Muscle layer of colon (tissue), 2 donors: ENCODE results near the gene HPS6.
"Not testable (repeated sequence)": the region's sequence is repeated elsewhere in the genome, so short reads cannot be mapped to it uniquely, and the experiment has no call there.

ENCODE experiments used
- H3K27ac ChIP-seq: one replicate; pipeline ENCODE4 v1.7.0; 2013; ENCODE audit warnings: low read depth, mild to moderate bottlenecking, low read length, moderate library complexity
- H3K27me3 ChIP-seq, 2 donors: one replicate each; pipeline ENCODE4 v1.7.0; 2013; ENCODE audit warnings: low read length in 2 of 2, mild to moderate bottlenecking in 2 of 2; ENCODE audit not compliant: insufficient read depth in 2 of 2, control insufficient read depth in 1 of 2
- H3K36me3 ChIP-seq: one replicate; pipeline ENCODE4 v1.7.0; 2013; ENCODE audit warnings: mild to moderate bottlenecking, low read length; ENCODE audit not compliant: insufficient read depth
- H3K4me1 ChIP-seq: one replicate; pipeline ENCODE4 v1.7.0; 2013; ENCODE audit warnings: mild to moderate bottlenecking, low read length; ENCODE audit not compliant: insufficient read depth
- H3K4me3 ChIP-seq, 2 donors: one replicate each; pipeline ENCODE4 v1.7.0; 2013; ENCODE audit warnings: low read length in 2 of 2, low read depth in 1 of 2, mild to moderate bottlenecking in 1 of 2, moderate library complexity in 1 of 2
- H3K9ac ChIP-seq: one replicate; pipeline ENCODE4 v1.7.0; 2013; ENCODE audit warnings: low read length
- H3K9me3 ChIP-seq: one replicate; pipeline ENCODE4 v1.7.0; 2013; ENCODE audit warnings: mild to moderate bottlenecking, low read length
- donor health status: abdominal sarcoma.
- donor health status: Adenocarcinoma of cecum.

HPS6 gene

DNA sequence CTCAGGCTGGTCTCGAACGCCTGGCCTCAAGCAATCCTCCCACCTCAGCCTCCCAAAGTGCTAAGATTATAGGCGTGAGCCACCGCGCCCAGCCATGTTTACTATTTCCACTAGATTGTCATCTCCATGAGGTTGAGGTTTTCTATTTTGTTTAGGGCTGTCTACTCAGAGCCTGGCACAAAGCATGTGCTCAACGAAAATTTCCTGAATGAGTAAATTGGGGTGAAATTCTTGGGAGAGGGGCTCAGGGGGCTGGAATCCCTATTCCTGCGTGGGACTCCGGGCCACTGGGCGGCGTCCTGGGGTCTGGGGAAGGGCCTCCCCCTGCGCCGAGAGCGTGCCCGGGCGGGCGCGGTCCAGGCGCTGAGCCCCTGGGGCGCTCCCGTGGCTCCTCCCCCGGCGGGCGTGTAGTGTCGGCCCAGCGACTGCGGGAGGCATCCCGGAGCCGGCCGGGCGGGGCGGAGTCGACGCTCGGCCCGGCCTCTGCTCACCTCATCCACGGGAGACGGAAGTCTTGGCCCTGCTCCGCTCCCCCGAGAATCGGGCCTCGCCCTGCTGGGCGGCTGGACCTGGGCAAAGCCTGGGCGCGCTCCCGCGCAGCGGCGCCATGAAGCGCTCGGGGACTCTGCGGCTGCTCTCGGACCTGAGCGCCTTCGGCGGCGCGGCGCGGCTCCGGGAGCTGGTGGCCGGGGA lies at the start of gene HPS6:
Gene HPS6, plus strand, starts transcription at position 482 of the 693 bp plus-strand sequence. Its CDS starts 126 bp downstream, at position 608.
- H3K9ac ChIP-seq: peak within 1 kb of the TSS; percentile 65
- peak within 1 kb of the TSS; percentile 75 to 86 for H3K4me3 ChIP-seq
- H3K9me3 ChIP-seq: no peaks in the 10 kb centered on the region
- H3K27ac ChIP-seq: peak within 1 kb of the TSS; percentile 97
- peaks cover 36% of the 10 kb centered on the region for H3K4me1 ChIP-seq
- H3K27me3 ChIP-seq: no peaks in the 10 kb centered on the region
- peaks cover 23% of the 10 kb centered on the region for H3K36me3 ChIP-seq

DNA sequence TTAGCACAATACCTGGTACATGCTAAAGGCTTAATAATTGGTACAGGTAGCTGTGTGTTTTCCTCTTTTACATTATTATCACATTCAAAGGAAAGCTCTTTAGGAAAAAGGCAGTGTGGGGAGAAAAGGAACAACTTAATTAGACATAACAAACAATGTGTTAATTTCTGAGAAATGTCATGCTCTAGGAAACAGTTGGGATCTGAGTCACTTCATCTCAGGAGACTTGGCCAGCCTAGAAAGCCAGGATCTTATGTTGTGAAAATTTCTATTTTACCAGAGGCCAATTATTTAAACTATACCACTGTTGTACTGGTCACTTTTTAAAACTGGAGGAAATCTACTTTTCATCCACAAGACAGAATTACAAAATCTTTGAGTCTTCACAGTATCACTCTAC lies 48.7 kb upstream of the HPS6 start:
- H3K27me3 ChIP-seq: no peaks in the 10 kb centered on the region

GRCh38 chr10:102017295-102017694 lies 47.9 kb upstream of the HPS6 start:
- no peaks in the 10 kb centered on the region for H3K27me3 ChIP-seq
- H3K27ac ChIP-seq: no peak overlapping the region
- no peaks in the 10 kb centered on the region for H3K4me1 ChIP-seq
- H3K9me3 ChIP-seq: no peaks in the 10 kb centered on the region
- peaks cover 38% of the 10 kb centered on the region for H3K36me3 ChIP-seq
- no peak overlapping the region for H3K4me3 ChIP-seq
- no peak overlapping the region for H3K9ac ChIP-seq

More for the DNA sequence above, 48.7 kb upstream of the HPS6 start:
- peaks cover 38% of the 10 kb centered on the region for H3K36me3 ChIP-seq
- no peak overlapping the region for H3K27ac ChIP-seq
- H3K9me3 ChIP-seq: no peaks in the 10 kb centered on the region
- H3K4me3 ChIP-seq: no peak overlapping the region
- no peaks in the 10 kb centered on the region for H3K4me1 ChIP-seq
- H3K9ac ChIP-seq: no peak overlapping the region

GRCh38 chr10:102020938-102021337 lies 44.2 kb upstream of the HPS6 start:
- H3K9ac ChIP-seq: no peak overlapping the region
- H3K9me3 ChIP-seq: no peaks in the 10 kb centered on the region
- H3K27me3 ChIP-seq: no peaks in the 10 kb centered on the region
- no peak overlapping the region for H3K4me3 ChIP-seq
- H3K27ac ChIP-seq: no peak overlapping the region
- H3K36me3 ChIP-seq: peaks cover 34% of the 10 kb centered on the region
- H3K4me1 ChIP-seq: no peaks in the 10 kb centered on the region

DNA sequence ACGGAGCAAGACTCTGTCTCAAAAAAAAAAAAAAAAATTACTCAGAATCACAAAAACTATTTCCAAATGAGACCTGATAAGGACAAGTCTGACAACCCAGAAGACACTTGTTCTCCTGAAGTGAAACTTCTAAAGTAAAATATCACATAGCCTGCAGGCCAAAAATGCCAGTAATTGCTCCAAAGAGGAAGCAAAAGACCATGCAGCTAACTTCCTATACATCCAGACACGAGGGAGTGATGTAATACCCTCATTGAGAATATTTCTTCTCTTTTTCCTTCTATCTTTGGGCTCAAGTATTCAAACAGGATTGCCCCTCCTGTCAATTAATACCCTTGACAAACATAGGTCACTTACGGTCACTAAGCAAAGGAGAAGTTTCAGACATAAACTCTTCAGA lies 40.4 kb upstream of the HPS6 start:
- Histone ChIP-seq H3K27me3 (no peaks in the 10 kb centered on the region), H3K4me1 (no peaks in the 10 kb centered on the region), H3K9me3 (no peaks in the 10 kb centered on the region), H3K4me3 (no peak overlapping the region), H3K27ac (no peak overlapping the region), H3K36me3 (peaks cover 35% of the 10 kb centered on the region), H3K9ac (no peak overlapping the region)

DNA sequence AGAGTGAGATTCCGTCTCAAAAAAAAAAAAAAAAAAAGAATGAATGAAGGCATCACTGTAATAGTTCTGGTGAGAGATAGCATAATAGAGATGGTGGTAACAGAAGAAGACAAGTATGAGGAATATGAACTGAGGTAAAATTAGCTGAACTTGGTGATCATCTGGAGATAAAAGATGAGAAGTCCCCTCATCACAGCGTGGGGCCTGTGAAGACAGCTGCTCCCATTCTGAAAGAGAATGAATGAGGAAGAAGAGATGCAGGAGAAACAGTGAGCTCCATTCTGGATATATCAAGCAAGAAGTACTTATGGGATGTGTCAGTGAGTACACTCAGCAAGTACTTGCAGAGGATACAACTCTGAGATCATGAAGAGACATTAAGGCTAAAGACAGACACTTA lies 37.9 kb upstream of the HPS6 start:
- Histone ChIP-seq H3K27ac (no peak overlapping the region), H3K27me3 (no peaks in the 10 kb centered on the region), H3K4me3 (no peak overlapping the region), H3K9ac (no peak overlapping the region), H3K4me1 (no peaks in the 10 kb centered on the region), H3K36me3 (peaks cover 41% of the 10 kb centered on the region), H3K9me3 (no peaks in the 10 kb centered on the region)

DNA sequence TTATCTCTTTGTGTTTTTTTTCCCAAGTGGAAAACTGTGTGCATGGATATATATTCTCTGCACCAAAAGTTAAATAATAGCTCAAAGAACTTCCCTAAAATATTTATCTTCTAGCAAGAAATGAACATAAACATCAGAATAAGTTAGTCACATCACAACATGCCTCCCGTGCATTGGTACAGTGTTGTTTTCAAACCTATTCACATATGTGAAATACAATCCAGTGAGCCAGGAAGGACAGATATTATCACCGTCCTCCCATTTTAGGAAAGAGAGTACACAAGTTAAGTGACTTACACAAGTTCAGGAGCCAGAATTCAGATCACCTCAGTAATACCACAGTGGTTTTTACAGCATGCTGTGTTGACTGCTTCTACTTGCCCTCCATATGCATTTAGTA lies 31.4 kb upstream of the HPS6 start:
- Histone ChIP-seq H3K9ac (no peak overlapping the region), H3K4me1 (no peaks in the 10 kb centered on the region), H3K4me3 (no peak overlapping the region), H3K27me3 (no peaks in the 10 kb centered on the region), H3K36me3 (peaks cover 27% of the 10 kb centered on the region), H3K27ac (no peak overlapping the region), H3K9me3 (no peaks in the 10 kb centered on the region)

- peaks cover 24% of the 10 kb centered on the region for H3K36me3 ChIP-seq
- not testable (repeated sequence) for H3K9ac ChIP-seq, H3K4me3 ChIP-seq, H3K27ac ChIP-seq, H3K4me1 ChIP-seq, H3K27me3 ChIP-seq, H3K9me3 ChIP-seq
These were observed 29.3 kb upstream of the HPS6 start for GRCh38 chr10:102035807-102036206.

- Histone ChIP-seq H3K4me1 (peaks cover 5% of the 10 kb centered on the region), H3K9me3 (no peaks in the 10 kb centered on the region), H3K36me3 (peaks cover 17% of the 10 kb centered on the region), H3K27ac (no peak overlapping the region), H3K4me3 (no peak overlapping the region), H3K27me3 (no peaks in the 10 kb centered on the region), H3K9ac (no peak overlapping the region)
These were observed 26.7 kb upstream of the HPS6 start for GRCh38 chr10:102038410-102038809.

GRCh38 chr10:102040305-102041050 lies 24.7 kb upstream of the HPS6 start:
- no peaks in the 10 kb centered on the region for H3K27me3 ChIP-seq
- no peak overlapping the region for H3K4me3 ChIP-seq

GRCh38 chr10:102045292-102045691 lies 19.9 kb upstream of the HPS6 start:
- H3K9me3 ChIP-seq: no peaks in the 10 kb centered on the region
- peaks cover 5% of the 10 kb centered on the region for H3K4me1 ChIP-seq
- no peaks in the 10 kb centered on the region for H3K36me3 ChIP-seq
- no peak overlapping the region for H3K9ac ChIP-seq
- H3K27me3 ChIP-seq: no peaks in the 10 kb centered on the region
- H3K4me3 ChIP-seq: no peak overlapping the region
- no peak overlapping the region for H3K27ac ChIP-seq

More at GRCh38 chr10:102040305-102041050, 24.7 kb upstream of the HPS6 start:
- H3K4me1 ChIP-seq: peaks cover 5% of the 10 kb centered on the region
- no peak overlapping the region for H3K27ac ChIP-seq
- no peaks in the 10 kb centered on the region for H3K9me3 ChIP-seq
- peaks cover 12% of the 10 kb centered on the region for H3K36me3 ChIP-seq
- H3K9ac ChIP-seq: no peak overlapping the region
